AML-193 (cell line): Measurements from ENCODE around the gene KRTAP3-3.

Experiments used
- DNase-seq, 2 experiments: peaks; one replicate each; lab custom pipeline; 2025; lab: John Stamatoyannopoulos, UW

The KRTAP3-3 gene

DNA sequence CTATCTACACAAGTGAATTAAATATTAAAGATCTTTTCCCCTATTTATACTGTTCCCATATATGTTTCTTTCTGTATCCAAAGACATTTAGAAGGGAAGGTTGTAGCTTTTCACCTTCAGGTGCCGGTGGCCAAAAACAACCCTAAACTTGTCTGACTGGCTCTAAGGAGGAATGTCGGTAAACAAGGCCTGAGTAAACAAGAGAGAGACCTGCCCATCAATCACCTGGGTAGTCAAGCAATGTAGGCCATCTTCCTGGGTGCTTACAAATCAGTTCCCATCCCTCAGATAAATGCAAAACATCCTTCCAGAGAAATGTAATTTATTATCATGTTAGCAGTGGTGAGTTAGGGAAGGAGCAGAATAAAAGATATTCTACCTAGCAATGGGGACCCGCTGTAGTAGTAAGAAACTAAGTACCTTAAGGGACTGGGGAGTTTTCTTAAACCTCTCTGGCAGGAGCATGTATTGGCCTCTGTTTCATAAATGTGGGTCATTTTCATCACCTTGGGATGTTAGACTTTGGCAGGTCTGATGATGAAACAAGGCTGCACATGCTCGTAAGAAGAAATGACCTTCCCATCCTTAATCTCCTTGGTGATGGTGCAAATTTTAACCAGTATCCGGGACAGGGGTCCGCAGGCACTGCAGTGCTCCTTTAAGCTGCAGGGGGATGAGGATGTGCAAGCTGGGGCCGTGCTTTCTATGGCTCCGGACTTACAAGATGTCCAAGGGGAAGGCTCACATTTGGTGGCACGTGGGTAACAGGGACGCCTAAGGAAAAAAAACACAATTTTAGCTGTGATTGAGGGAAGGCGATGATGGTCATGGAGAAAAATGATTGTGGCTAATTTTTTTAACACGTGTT, 35.6 kb downstream of the KRTAP3-3 start:
- DNase-seq, result no peak

DNA sequence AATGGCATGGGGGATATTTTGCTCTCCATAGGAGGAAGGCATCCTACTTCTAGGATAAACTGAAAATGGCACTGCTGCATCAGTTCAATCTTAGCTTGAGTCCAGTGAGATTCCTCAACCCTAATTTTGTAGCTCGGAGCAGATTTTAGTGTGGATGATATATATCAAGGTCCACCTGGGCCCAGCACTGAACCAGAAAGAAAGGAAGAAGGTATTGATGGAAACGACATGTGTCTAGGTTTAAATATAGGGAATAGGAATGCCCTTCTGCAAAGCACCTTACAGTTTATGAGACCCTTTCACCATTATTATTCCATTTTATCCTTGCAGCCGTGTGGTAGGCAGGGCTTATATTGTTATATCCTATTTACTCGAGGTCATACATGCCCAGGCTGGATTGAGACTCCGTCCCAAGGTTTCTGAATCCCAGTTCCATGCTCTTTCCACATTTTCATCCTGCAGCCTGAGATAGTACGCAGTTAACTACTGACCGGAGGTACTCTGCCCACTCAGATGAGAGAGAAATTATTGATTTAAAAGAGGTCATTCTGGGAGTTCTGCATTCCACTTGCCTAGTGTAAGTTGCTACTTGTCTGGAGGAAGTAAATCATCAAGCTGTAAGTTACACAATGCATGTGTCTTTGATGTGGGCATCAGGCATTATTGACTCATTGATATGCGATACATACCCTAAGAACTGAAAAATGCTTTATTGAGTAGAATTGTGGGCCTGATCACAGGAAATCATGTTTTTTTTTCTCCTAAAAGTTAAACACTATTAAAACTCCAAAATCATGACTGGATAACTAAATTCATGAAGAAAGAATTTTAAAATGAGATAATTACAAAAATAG, 37.3 kb downstream of the KRTAP3-3 start:
- no peak for DNase-seq

DNA sequence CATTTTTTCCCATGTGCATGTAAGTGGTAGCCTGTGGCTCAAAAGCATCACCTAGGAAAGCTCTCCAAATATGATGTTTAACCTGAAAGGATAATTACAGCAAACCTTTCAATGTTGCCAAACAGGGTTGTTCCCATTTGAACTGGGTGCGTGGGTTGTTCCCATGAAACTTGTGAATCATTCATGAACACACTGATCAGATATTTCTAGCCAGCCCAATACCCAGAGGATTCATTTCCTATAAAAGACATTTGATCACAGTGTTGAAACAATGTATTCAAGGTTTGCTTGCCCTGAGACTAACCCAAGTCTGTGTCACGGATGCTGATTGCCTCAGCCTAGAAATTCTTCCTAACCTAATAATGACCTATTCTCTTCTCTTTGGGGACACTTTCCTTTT, 40.1 kb downstream of the KRTAP3-3 start:
- no peak for DNase-seq

DNA sequence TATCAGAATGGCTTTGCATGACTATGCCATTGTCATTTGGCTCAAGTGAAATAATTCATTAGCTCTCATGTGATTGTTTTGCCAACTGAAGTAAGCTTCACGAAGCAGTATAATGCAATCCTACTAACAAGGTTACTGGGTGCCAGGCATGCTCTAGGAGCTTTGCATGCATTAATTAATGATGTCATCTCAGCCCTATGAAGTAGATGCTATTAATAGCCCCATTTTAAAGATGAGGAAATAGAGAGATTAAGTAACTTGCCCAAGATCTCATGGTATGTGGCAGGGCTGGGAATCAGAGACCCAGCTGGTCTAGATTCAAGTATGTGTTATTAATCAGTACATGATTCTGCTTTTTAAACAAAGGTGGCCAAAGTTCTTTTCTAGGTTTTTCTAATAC, 41.3 kb downstream of the KRTAP3-3 start:
- DNase-seq, result no peak

- DNase-seq, result no peak
These were observed 41.8 kb downstream of the KRTAP3-3 start for GRCh38 chr17:40952154-40952553.

- DNase-seq, result no peak
These were observed 42.8 kb downstream of the KRTAP3-3 start for GRCh38 chr17:40951011-40951622.

- DNase-seq, result no peak
These were observed 43.8 kb downstream of the KRTAP3-3 start for GRCh38 chr17:40950176-40950575.

- no peak for DNase-seq
These were observed 44.5 kb downstream of the KRTAP3-3 start for GRCh38 chr17:40949418-40949817.

DNA sequence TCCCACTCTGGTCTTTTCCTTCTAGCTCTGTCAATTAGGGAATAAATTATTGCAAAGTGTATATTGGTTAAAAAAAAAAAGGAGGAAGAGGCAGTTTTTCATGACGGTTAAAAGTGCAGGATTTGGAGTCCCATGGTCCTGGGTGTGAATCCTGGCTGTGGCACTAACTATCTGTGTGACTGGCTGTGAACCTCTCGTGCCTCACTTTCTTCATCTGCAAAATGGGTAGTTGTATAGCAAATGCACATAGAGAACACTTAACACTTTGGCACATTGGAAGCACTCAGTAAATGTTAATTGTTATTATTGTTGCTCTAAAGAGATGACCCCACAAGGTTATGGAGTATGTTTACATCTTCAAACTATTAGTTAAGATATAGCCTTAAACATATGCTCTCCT, 46.0 kb downstream of the KRTAP3-3 start:
- no peak for DNase-seq

GRCh38 chr17:40945414-40945813, 48.5 kb downstream of the KRTAP3-3 start:
- DNase-seq, result no peak

GRCh38 chr17:40944531-40944930, 49.4 kb downstream of the KRTAP3-3 start:
- DNase-seq, result no peak
